Heart left ventricle (tissue), 13 donors: ENCODE measurements around the gene SLC1A4.

Experiments
- POLR2A ChIP-seq, 2 donors: fragments of 450-650 bp; IDR thresholded peaks; one replicate each; pipeline ENCODE4 v1.6.1; 2017; ENCODE audit warnings: antibody characterized with exemption in 2 of 2, mild to moderate bottlenecking in 2 of 2, moderate library complexity in 2 of 2
- TF ChIP-seq, protein P1 (sequence below), 12 donors: fragments of 200-600 bp; sonication (generic) in 4 of 12; IDR thresholded peaks; one replicate each; pipeline versions ENCODE4 v1.5.0 to v1.8.0; 2018 to 2022; ENCODE audit warnings: antibody characterized with exemption in 12 of 12, mild to moderate bottlenecking in 5 of 12
- donor health status: ischemic (EF 13 %, LVEDD 7.1; RV severe dilation, severe dysfunction).
- donor health status: DM: no; HTN: yes; CAD: no.
- donor health status: DM: no; HTN: no; CAD: no.
- donor health status: ischemic (EF 25% LVEDD 6.9; RV normal size, moderate dysfunction).
- donor health status: ischemic (EF 25% LVEDD 5.7; RV mildly dilated, moderate dysfunction).
- donor health status: ischemic (EF 35%, LVEDD 5.7; RV mildly dilated, moderate dysfunction).
- donor health status: nonischemic (EF 11% LVEDD 7.7; RV severe dilation, severe dysfunction).
- donor health status: DM: yes; HTN: yes; CAD: no.
- donor health status: PGD.
- donor health status: ischemic (EF 29% LVEDD 5.4; RV normal size, mild dysfunction).
- donor health status: nonischemic (EF 23%, LVEDD 6.1; RV moderate dilation, normal function).

DNA sequence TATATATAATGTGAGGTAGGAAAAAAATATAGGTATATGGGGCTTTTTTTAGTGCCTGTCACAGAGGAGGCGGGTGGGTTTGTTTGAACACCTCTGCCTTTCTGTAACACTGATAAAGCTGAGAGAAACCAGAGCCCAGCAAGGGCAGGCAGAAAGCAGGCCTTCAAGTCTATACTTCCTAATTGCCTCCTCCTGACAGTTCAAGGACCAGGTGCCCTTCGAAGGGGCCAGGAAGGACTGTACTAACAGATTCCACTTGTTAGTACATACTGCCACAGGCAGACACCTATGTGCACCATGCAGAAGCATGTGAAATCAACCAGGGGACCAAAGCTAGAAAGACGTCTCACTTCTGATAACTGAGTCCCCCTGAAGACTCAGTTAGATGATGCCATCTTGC is 13.8 kb downstream of the SLC1A4 start:
- TF ChIP-seq, protein P1, sequence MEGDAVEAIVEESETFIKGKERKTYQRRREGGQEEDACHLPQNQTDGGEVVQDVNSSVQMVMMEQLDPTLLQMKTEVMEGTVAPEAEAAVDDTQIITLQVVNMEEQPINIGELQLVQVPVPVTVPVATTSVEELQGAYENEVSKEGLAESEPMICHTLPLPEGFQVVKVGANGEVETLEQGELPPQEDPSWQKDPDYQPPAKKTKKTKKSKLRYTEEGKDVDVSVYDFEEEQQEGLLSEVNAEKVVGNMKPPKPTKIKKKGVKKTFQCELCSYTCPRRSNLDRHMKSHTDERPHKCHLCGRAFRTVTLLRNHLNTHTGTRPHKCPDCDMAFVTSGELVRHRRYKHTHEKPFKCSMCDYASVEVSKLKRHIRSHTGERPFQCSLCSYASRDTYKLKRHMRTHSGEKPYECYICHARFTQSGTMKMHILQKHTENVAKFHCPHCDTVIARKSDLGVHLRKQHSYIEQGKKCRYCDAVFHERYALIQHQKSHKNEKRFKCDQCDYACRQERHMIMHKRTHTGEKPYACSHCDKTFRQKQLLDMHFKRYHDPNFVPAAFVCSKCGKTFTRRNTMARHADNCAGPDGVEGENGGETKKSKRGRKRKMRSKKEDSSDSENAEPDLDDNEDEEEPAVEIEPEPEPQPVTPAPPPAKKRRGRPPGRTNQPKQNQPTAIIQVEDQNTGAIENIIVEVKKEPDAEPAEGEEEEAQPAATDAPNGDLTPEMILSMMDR (IDR thresholded peaks at IDR 0.05) = no peak
- TF ChIP-seq POLR2A (IDR thresholded peaks at IDR 0.05) = no peak
